ENCODE data around the gene CALHM1.
"Not testable (repeated sequence)": the region's sequence is repeated elsewhere in the genome, so short reads cannot be mapped to it uniquely, and the experiment has no call there.

Gene CALHM1

DNA sequence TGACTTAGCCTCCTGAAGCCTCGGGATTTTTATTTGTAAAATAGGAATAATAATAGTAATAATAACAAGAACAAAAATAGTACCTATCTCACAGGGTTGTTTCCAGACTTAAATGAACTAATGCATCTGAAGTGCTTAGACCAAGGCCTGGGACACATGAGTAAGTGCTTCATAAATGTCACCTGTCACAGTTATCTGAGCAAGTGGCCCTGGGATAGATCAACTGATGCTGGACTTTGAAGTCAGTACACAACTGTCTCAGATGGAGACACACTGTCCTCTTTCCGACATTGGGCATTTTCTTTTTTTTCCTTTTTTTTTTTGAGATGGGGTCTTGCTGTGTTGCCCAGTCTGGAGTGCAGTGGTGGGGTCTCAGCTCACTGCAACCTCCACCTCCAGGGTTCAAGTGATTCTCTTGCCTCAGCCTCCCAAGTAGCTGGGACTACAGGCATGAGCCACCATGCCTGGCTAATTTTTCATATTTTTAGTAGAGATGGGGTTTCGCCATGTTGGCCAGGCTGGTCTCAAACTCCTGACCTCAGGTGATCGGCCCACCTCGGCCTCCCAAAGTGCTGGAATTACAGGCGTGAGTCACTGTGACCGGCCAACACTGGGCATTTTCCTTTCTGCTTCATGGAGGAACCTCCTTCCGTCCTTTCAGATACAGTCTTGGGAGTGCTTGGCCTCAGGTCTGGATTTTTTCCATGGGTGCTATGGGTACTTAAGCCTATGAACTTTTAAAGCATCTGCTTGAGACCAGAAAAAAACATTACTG lies 28.1 kb upstream of the CALHM1 start:
- not testable (repeated sequence) for DNase-seq

- peak in 1 of 58 donors; percentile 13 for DNase-seq
Measured at GRCh38 chr10:103481974-103482531, 23.4 kb upstream of the CALHM1 start.

DNA sequence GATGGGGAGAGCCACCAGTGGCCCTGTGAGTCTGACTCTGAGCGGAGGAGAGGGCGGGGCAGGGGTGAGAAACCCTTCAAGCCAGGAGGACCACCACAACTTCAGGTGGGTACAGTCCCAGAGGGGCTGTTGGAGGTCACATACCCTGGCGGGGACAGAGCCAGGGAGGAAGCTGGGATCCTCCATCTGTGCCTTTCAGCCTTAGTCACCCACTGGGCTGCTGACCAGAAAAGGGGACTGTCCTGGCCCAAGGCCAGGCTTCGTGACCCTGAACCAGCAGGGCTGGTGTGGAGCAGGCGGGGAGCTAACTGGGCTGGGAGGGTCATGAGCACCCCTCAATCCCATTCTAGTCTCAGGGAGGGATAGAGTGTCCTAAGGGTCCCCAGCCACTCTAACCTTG lies 21.8 kb upstream of the CALHM1 start:
- no peak for DNase-seq

GRCh38 chr10:103479135-103479534 lies 20.4 kb upstream of the CALHM1 start, which contains the start of gene CALHM3:
CALHM3 (minus strand) TSS chr10:103479240; CDS start chr10:103479032, 208 bp downstream.
- no peak for DNase-seq

GRCh38 chr10:103478671-103479070 lies 20.0 kb upstream of the CALHM1 start:
- DNase-seq, result no peak

DNA sequence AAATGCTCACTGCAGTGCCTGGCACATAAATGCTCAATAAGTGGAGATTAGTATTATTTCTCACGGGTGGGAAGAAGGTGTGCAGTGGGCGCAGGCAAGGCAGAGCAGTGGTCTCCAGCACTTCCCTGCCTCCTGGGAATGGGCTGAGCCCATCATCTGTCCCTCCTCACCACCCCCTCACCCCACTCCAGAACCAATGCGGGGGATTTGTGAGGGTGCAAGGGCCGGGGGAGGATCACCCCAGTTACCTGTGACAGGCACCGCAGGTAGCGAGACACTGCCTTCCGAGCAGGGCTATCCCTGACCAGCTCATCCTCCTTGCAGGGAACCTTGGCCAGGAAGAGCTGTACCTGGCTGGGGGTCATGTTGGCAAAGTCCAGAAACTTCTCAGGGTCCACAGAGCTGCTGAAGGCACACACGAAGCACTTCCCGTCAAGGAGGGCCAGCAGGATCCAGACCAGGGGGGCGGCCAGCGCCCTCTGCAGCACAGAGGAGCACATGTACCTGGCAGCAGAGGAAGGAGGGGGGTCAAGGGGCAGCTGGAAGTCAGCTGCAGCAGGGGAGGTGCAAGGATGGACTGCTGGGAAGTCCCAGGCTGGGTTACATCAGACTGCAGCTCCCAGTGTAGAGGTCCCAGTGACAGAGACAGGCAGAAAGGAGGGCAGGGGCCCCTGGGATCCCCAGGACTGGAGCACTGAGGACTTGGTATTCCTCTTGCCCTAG lies 17.5 kb upstream of the CALHM1 start:
- no peak for DNase-seq

DNA sequence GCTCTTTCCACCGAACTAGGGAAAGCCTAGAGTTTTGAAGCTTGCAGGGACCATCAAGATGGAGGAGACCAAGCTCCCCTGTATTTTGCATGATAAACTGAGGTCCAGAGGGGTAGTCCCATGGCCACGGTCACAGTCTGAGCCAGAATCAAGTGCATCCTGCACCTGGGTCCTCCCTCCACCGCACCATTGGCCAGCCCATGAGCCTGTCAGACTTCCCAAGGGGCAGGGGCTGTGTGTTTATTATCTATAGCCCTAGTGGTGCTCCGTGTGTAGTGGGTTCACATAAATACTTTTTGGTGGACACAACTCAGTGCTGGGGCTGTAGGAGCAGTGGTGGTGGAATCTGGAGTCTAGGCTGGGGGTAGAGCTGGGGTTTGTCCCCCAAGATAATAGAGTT lies 16.7 kb upstream of the CALHM1 start:
- DNase-seq, result no peak

DNA sequence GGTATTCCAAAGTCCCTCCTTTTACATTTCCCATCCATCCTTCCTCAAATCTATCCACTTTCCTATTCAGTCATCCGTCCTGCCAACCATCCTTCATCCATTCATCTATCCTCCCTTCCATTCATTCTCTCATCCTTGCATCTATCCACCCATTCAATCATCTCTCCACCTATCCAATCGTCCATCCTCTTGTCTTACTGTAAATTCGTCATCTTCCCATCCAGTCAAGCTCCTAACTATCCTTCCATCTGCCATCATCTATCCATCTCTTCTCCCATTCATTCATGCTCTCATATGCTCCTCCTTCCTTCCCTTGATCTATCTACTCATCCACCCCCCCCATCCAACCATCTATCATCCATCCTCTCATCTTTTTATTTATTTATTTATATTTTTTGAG lies 15.4 kb upstream of the CALHM1 start:
- no peak for DNase-seq

- DNase-seq, result no peak
Measured at GRCh38 chr10:103473261-103473671, 14.6 kb upstream of the CALHM1 start.

DNA sequence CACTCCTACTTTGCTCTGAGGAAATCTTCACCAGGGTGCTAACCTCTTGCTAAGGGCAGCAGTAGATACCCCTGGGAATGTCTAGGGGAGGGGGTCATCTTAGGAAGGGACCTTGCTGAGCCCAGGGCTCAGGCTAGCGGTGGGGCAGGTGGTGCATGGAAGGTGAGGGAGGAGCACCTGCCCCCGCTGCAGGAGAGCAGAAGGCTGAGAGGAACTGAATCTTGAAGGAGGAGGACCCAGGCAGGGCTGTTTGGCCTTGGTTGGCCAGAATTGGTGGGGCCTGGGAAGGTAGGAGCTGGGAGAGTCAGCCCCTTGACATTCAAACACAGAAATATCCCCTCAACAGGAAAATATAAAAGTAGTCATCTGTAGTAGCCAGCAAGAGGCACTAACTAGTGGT lies 13.3 kb upstream of the CALHM1 start:
- no peak for DNase-seq

- no peak for DNase-seq
Measured at GRCh38 chr10:103470761-103471653, 12.3 kb upstream of the CALHM1 start.

DNA sequence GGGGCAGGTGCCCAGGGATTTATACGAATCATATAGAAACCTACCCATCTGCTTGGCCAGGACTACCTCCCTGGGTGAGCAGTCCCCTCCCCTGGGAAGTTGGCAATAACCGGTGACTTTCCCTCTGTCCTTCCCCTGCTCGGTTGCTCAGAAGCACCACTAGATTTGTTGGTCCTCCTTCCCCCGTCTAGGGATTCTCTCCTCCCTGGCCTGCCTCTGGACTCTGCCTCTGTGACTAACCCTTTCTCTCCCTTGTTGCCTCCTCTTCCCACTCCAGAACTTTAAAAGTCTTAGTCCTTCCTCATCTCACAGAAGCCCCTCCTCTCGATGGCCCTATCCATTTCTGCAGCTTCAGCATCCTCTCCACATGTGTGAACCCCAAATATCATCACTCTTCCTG lies 10.5 kb upstream of the CALHM1 start:
- DNase-seq, result no peak

DNA sequence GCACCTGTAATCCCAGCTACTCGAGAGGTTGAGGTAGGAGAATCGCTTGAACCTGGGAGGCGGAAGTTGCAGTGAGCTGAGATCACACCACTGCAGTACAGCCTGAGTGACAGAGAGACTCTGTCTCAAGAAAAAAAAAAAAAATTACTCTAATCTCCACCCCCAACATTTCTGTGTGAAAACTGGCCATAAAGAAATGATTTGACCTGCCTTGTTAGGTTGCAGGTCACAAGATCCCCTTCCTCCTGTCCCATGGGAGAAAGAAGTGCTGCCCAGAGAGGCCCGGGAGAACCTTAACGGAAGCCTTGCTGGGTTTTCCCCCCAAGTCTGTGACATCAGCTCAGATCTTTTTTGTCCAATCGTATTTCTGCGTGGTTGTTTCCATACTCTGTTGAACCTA lies 8.7 kb upstream of the CALHM1 start:
- DNase-seq, result no peak

- no peak for DNase-seq
Measured at GRCh38 chr10:103466734-103467133, 8.0 kb upstream of the CALHM1 start.

DNA sequence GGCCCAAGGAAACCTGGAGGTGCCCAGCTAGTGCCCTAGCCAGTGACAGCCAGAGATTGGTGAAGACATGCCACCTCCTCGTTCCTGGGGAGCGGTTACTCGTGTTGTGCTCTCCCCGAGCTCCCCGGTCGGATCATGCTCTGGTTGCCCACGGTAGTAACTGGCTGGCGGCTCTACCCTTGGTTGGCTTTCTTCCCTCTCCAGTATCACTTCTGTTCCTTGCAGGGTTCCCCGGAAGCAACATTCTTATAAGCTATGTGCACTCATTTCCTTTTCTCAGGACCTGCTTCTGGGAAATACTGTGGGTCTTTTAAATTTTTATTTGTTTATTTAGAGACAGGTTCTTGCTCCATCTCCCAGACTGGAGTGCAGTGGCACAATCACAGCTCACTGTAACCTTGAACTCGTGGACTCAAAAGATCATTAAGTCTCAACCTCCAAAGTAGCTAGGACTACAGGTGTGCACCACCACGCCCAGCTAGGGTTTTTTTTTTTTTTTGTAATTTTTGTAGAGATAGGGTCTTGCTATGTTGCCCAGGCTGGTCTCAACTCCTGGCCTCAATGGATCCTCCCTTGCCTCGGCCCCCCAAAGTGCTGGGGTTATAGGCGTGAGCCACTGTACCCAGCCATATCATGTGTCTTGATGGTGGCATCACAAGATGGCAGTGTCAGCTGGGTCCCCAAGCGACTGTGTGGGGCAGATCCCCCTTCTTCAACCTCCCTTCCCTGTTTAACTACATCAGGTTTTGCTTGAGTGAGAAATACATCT lies 6.9 kb upstream of the CALHM1 start:
- DNase-seq, result no peak

DNA sequence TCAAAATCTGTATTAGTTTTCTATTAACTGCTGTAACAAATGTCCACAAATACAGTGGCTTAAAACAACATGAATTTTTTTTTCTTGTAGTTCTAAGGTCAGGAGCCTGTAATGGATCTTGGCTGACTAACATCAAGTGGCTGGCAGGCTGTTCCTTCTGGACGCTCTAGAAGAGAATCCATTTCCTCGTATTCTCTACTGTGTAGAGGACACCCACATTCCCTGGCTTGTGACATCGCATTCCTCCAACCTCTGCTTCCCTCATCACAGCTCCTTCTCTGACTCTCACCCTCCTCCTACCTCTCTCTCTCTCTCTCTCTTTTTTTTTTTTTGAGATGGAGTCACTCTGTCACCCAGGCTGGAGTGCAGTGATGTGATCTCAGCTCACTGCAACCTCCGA lies 4.8 kb upstream of the CALHM1 start:
- no peak for DNase-seq

DNA sequence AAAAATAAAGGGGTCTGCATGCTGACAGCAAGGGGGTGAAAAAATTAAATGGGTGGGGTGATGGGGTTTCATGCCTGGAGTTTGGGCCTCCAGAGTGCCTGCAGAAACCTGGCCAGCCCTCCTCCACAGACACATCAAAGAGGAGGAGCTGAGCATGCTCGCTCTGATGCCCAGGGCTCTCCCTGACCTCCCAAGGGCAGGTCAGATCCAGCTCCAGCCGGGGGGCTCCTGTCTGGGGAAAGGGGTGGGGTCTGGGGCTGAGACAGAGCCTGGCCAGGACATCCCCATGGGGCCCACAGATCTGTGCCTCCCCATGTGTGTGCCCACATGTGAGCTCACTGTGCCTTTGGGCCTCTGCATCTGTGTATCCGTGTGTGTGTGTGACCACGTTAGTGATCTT lies 915 bp upstream of the CALHM1 start:
- DNase-seq, result no peak

- no peak for DNase-seq
Measured at GRCh38 chr10:103457896-103458583, 660 bp downstream of the CALHM1 start.

GRCh38 chr10:103457176-103457712 lies 1.5 kb downstream of the CALHM1 start:
- no peak for DNase-seq

Data from anterior cingulate cortex (tissue), 58 donors.